ENCODE data around the gene DCDC2C. TPM values are rescaled to one million over a fixed set of nuclear protein-coding genes. Genes with fewer than 3 reads are reported as not detected.
A peak's percentile ranks its signal among the peaks of the same experiment; 100 is the strongest.

The DCDC2C gene
- total and polyA plus RNA-seq, 2 of the 4 experiments (the other 2 are of a cell fraction), result not detected

- Histone ChIP-seq H2BK120ac (ENCODE audit: low read depth, low read length) (peak overlapping the region; percentile 82), H3K23ac (ENCODE audit: low read depth, low read length) (no peak overlapping the region), H3K4ac (ENCODE audit: low read depth, low read length) (peak overlapping the region; percentile 55), H3K9ac (ENCODE audit: low read depth, low read length) (no peak overlapping the region), H2BK20ac (ENCODE audit: low read depth, low read length) (peak overlapping the region; percentile 69), H3K4me2 (ENCODE audit: low read depth, low read length) (no peak overlapping the region), H3K9me1 (ENCODE audit: insufficient read depth, low read length) (no peaks in the 10 kb centered on the region), H3K56ac (ENCODE audit: extremely low read depth, insufficient read depth, low read length) (no peak overlapping the region), H3K18ac (ENCODE audit: low read depth, low read length) (peak overlapping the region; percentile 60), H4K5ac (ENCODE audit: low read depth, low read length) (peak overlapping the region; percentile 34; the same call in 1 of the 2 replicates), H2BK5ac (ENCODE audit: low read depth, low read length, poor library complexity, severe bottlenecking) (no peak overlapping the region), H3K4me1 (ENCODE audit: control insufficient read depth, insufficient read depth, low read length) (peaks cover 5% of the 10 kb centered on the region; the same call in 1 of the 2 replicates), H3K4me3 (ENCODE audit: insufficient read depth, low read depth, low read length) (no peak overlapping the region), H3K27ac (ENCODE audit: insufficient read depth, low read length) (peak overlapping the region; percentile 39; the same call in 1 of the 2 replicates), H3K79me1 (ENCODE audit: low read depth in 1 of 2, low read length in 2 of 2) (no peaks in the 10 kb centered on the region), H4K8ac (ENCODE audit: low read depth in 2 of 2, low read length in 2 of 2) (no peak overlapping the region), H3K14ac (replicated peaks; ENCODE audit: low read depth, low read length) (no peak overlapping the region), H3K36me3 (ENCODE audit: control insufficient read depth, insufficient read depth, low read length) (no peaks in the 10 kb centered on the region), H2AK9ac (replicated peaks; ENCODE audit: low read depth, low read length, poor library complexity) (no peak overlapping the region), H4K91ac (ENCODE audit: insufficient read depth, low read depth, low read length) (peak overlapping the region; percentile 64), H3K9me3 (ENCODE audit: control insufficient read depth, insufficient read depth, low read length) (peaks cover 2% of the 10 kb centered on the region; the same call in 1 of the 2 replicates), H4K20me1 (ENCODE audit: insufficient read depth, low read length) (no peaks in the 10 kb centered on the region), H2AFZ (replicated peaks; ENCODE audit: low read length, poor library complexity) (no peak overlapping the region), H2AK5ac (ENCODE audit: low read depth, low read length) (no peak overlapping the region), H3K27me3 (ENCODE audit: control insufficient read depth, insufficient read depth, low read length) (no peaks in the 10 kb centered on the region; the same call in 1 of the 2 replicates), H2BK15ac (ENCODE audit: low read depth, low read length) (no peak overlapping the region)
- CTCF ChIA-PET, result interaction anchor here (0.8 to 2.8 kb wide), 3 partner anchors 19 to 80 kb away, joined by 3 to 9 read pairs (median 3); no protein-coding TSS in a partner anchor
- dilution Hi-C loops (cut with HindIII; ENCODE audit: low sequenced_read_pairs, unreplicated experiment), result no loop called here
- no peak for TF ChIP-seq BHLHE40 (IDR thresholded peaks at IDR 0.05; ENCODE audit: low read depth, low read length)
- TF ChIP-seq POLR2A (IDR thresholded peaks at IDR 0.05; ENCODE audit: low read depth, low read length), result no peak
- no peak for TF ChIP-seq ELK1 (IDR thresholded peaks at IDR 0.05; ENCODE audit: borderline replicate concordance, low read depth, low read length)
- peak; percentile 96 for TF ChIP-seq NFE2L2 (IDR thresholded peaks at IDR 0.05; ENCODE audit: low read depth, low read length)
- TF ChIP-seq MAFK (IDR thresholded peaks at IDR 0.05; ENCODE audit: low read depth, low read length), result peak; percentile 50; the same call in 1 of the 2 replicates
- no peak for TF ChIP-seq USF2 (IDR thresholded peaks at IDR 0.05; ENCODE audit: low read depth, low read length)
- TF ChIP-seq CEBPB (IDR thresholded peaks at IDR 0.05; ENCODE audit: low read depth, low read length), result peak; percentile 88
- no peak for TF ChIP-seq MXI1 (IDR thresholded peaks at IDR 0.05; ENCODE audit: borderline replicate concordance, low read depth, low read length)
- TF ChIP-seq CHD1 (IDR thresholded peaks at IDR 0.05; ENCODE audit: low read depth, low read length), result no peak
- TF ChIP-seq FOS (IDR thresholded peaks at IDR 0.05; ENCODE audit: low read depth, low read length), result peak; percentile 37; the same call in 1 of the 2 replicates
- no peak for TF ChIP-seq MAZ (IDR thresholded peaks at IDR 0.05; ENCODE audit: borderline replicate concordance, low read depth, low read length)
- POLR2A ChIA-PET (ENCODE audit: unreplicated experiment), result no interaction called here
- BruUV-seq (replicated peaks), result no TSS peak
- DNase-seq (peak; percentile 78), ATAC-seq (ENCODE audit: low read depth) (peak; percentile 62)
- in situ Hi-C loops (cut with MboI; ENCODE audit: low sequenced_read_pairs), result no loop called here
- WGBS, 2 experiments (ENCODE audit: extremely low coverage in 2 of 2, insufficient read length in 1 of 2), result 60% methylated on average over 2 of the region's 3 CpGs; no CpG with 5 or more reads in 1 of the 2 experiments
- intact Hi-C loops (cut with micrococcal nuclease), result no loop called here
Observed at GRCh38 chr2:3807853-3808252, 104.5 kb downstream of the DCDC2C start.
